ENCODE measurements around the gene WFIKKN2. TPM values are rescaled to one million over a fixed set of nuclear protein-coding genes. Genes with fewer than 3 reads are reported as not detected.
A peak's percentile ranks its signal among the peaks of the same experiment; 100 is the strongest.

The WFIKKN2 gene
- total RNA-seq, 1 experiment from 2014 or later, result 0.11 TPM

GRCh38 chr17:50881182-50881581 lies 45.8 kb downstream of the WFIKKN2 start (continued):
- TF ChIP-seq, protein P1, sequence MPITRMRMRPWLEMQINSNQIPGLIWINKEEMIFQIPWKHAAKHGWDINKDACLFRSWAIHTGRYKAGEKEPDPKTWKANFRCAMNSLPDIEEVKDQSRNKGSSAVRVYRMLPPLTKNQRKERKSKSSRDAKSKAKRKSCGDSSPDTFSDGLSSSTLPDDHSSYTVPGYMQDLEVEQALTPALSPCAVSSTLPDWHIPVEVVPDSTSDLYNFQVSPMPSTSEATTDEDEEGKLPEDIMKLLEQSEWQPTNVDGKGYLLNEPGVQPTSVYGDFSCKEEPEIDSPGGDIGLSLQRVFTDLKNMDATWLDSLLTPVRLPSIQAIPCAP (CRISPR knock-in tag; IDR thresholded peaks at IDR 0.05), result no peak
- TF ChIP-seq ZNF416 (CRISPR knock-in tag; IDR thresholded peaks at IDR 0.05) (no peak), ZNF423 (CRISPR knock-in tag; IDR thresholded peaks at IDR 0.05) (no peak), ZNF263 (CRISPR knock-in tag; IDR thresholded peaks at IDR 0.05; ENCODE audit: low read depth) (no peak)
- TF ChIP-seq, protein P2, sequence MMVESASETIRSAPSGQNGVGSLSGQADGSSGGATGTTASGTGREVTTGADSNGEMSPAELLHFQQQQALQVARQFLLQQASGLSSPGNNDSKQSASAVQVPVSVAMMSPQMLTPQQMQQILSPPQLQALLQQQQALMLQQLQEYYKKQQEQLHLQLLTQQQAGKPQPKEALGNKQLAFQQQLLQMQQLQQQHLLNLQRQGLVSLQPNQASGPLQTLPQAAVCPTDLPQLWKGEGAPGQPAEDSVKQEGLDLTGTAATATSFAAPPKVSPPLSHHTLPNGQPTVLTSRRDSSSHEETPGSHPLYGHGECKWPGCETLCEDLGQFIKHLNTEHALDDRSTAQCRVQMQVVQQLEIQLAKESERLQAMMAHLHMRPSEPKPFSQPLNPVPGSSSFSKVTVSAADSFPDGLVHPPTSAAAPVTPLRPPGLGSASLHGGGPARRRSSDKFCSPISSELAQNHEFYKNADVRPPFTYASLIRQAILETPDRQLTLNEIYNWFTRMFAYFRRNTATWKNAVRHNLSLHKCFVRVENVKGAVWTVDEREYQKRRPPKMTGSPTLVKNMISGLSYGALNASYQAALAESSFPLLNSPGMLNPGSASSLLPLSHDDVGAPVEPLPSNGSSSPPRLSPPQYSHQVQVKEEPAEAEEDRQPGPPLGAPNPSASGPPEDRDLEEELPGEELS (CRISPR knock-in tag; IDR thresholded peaks at IDR 0.05), result no peak

- CTCF ChIA-PET, result interaction anchor here (2.2 kb wide), 1 partner anchor 74 kb away, joined by 4 read pairs; no protein-coding TSS in a partner anchor
- DNase-seq (ENCODE audit: low spot score) (no peak), ATAC-seq (no peak)
- no peak overlapping the region for H3K4me3 Mint-ChIP-seq
- POLR2A ChIA-PET, result no interaction called here
- no peak overlapping the region for H3K27ac Mint-ChIP-seq
- peaks cover 4% of the 10 kb centered on the region for H3K9me3 Mint-ChIP-seq
- peaks cover 17% of the 10 kb centered on the region for H3K4me1 Mint-ChIP-seq
- TF ChIP-seq JUN (CRISPR knock-in tag; IDR thresholded peaks at IDR 0.05), result no peak
- no peak for TF ChIP-seq GTF2I (CRISPR knock-in tag; conservative IDR thresholded peaks at IDR 0.05)
- TF ChIP-seq GABPB1 (CRISPR knock-in tag; IDR thresholded peaks at IDR 0.05), result no peak
- no peak for TF ChIP-seq TEAD4 (CRISPR knock-in tag; IDR thresholded peaks at IDR 0.05)
- no peak for TF ChIP-seq ZNF317 (CRISPR knock-in tag; IDR thresholded peaks at IDR 0.05; ENCODE audit: borderline replicate concordance, low read depth)
- TF ChIP-seq ETV6 (CRISPR knock-in tag; IDR thresholded peaks at IDR 0.05), result no peak
- no peak for TF ChIP-seq ERG (CRISPR knock-in tag; IDR thresholded peaks at IDR 0.05)
- TF ChIP-seq TP53 (CRISPR knock-in tag; IDR thresholded peaks at IDR 0.05), result no peak
- TF ChIP-seq NR2C2 (CRISPR knock-in tag; IDR thresholded peaks at IDR 0.05), result no peak
- H3K27me3 Mint-ChIP-seq (ENCODE audit: low read depth), result no peaks in the 10 kb centered on the region; the same call in 1 of the 2 replicates
- H3K36me3 Mint-ChIP-seq, result peaks cover 4% of the 10 kb centered on the region
Measured at GRCh38 chr17:50882851-50883250, 47.5 kb downstream of the WFIKKN2 start.

DNA sequence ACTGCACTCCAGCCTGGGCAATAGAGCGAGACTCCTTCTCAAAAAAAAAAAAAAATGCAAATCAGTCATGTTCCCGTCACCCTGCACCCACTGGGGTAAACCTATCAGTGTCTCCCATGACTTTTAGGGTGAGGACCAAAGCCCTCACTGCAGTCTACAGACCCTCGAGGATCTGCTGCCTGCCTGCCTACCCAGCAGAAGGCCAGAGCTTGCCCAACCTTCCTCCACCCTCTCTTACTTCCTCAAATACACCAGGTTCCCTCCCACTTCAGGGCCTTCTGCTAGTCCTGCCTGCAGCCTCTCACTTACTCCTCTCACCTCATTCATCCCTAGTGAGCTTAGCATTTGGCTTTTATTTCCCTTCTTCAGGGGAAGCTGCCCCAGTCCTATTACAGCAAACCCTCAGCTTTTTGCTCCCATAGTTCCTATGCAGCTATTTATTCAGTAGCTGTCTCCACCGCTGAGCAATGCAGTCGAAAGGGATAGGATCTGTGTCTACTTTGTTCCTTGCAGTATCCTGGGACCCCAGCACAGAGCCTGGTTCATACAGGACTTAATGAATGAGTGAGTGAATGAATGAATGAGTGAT lies 48.6 kb downstream of the WFIKKN2 start:
- ChIA-PET CTCF (interaction anchor here (1.5 to 2.2 kb wide), 2 partner anchors 32 to 73 kb away, joined by 4 to 5 read pairs; no protein-coding TSS in a partner anchor), POLR2A (interaction anchor here (0.6 to 1.7 kb wide), 3 partner anchors 18 to 135 kb away, joined by 4 to 5 read pairs (median 5); partner anchors contain the start of gene TOB1)
- Mint-ChIP-seq H3K4me3 (no peak overlapping the region), H3K9me3 (peaks cover 4% of the 10 kb centered on the region), H3K36me3 (peaks cover 4% of the 10 kb centered on the region), H3K4me1 (peaks cover 19% of the 10 kb centered on the region), H3K27ac (no peak overlapping the region), H3K27me3 (ENCODE audit: low read depth) (no peaks in the 10 kb centered on the region; the same call in 1 of the 2 replicates)
- ATAC-seq (no peak), DNase-seq (ENCODE audit: low spot score) (no peak)
- peak; percentile 48; the same call in 1 of the 2 replicates for TF ChIP-seq ZNF121 (CRISPR knock-in tag; IDR thresholded peaks at IDR 0.05)
- no peak for TF ChIP-seq ZNF138 (CRISPR knock-in tag; conservative IDR thresholded peaks at IDR 0.05)
